Measurements from ENCODE around the gene BRCA1.

DNA sequence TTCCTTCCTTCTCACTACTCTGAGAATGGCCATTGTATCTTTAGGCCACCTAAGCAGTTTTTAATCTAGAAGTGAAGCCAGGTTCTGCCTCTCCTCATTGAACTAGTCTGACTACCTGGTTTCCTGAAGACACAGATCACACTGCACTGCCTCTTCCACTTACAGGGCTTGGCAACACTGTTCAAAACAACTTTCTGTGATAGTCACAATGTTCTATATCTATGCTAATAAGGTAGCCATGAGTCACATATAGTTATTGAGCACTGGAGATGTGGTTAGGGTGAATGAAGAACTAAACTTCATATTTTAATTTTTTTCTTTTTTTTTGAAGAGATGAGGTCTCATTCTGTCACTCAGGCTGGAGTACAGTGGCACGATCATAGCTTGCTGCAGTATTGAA, 73.2 kb downstream of the BRCA1 start:
- TF ChIP-seq CTCF (IDR thresholded peaks at IDR 0.05) (no peak), POLR2A (IDR thresholded peaks at IDR 0.05) (no peak)

Data from right lobe of liver (tissue), 4 donors.